HG02571 (cell line): ENCODE measurements around the gene SLC25A20.
"Not testable (repeated sequence)": the region's sequence is repeated elsewhere in the genome, so short reads cannot be mapped to it uniquely, and the experiment has no call there.

Experiments used
- ATAC-seq: cut with Tn5 transposase; IDR thresholded peaks from one replicate; pipeline ENCODE4 v1.9.1; 2021; ENCODE audit warnings: mild to moderate bottlenecking, moderate library complexity; ENCODE audit not compliant: unreplicated experiment

The SLC25A20 gene

GRCh38 chr3:48898383-48899234 is at the start of gene SLC25A20:
Gene SLC25A20 (minus strand): TSS chr3:48898882. CDS start chr3:48898794, 88 bp downstream.
- peak; percentile 90 for ATAC-seq

GRCh38 chr3:48945891-48946549 is 47.3 kb upstream of the SLC25A20 start:
- ATAC-seq, result no peak

- no peak for ATAC-seq
These were observed 46.8 kb upstream of the SLC25A20 start for GRCh38 chr3:48945432-48945831.

- no peak for ATAC-seq
These were observed 40.0 kb upstream of the SLC25A20 start for GRCh38 chr3:48938689-48939088.

- ATAC-seq, result no peak
These were observed 39.5 kb upstream of the SLC25A20 start for GRCh38 chr3:48938156-48938555.

GRCh38 chr3:48935530-48935929 is 36.8 kb upstream of the SLC25A20 start:
- ATAC-seq, result no peak

GRCh38 chr3:48934333-48934991 is 35.8 kb upstream of the SLC25A20 start:
- no peak for ATAC-seq

GRCh38 chr3:48931944-48932580 is 33.4 kb upstream of the SLC25A20 start:
- no peak for ATAC-seq

GRCh38 chr3:48930590-48930989 is 31.9 kb upstream of the SLC25A20 start:
- ATAC-seq, result no peak

- ATAC-seq, result no peak
These were observed 30.8 kb upstream of the SLC25A20 start for GRCh38 chr3:48929358-48930035.

GRCh38 chr3:48928679-48929078 is 30.0 kb upstream of the SLC25A20 start:
- ATAC-seq, result no peak

GRCh38 chr3:48927928-48928327 is 29.2 kb upstream of the SLC25A20 start:
- no peak for ATAC-seq

- no peak for ATAC-seq
These were observed 28.0 kb upstream of the SLC25A20 start for GRCh38 chr3:48926425-48927392.

GRCh38 chr3:48919215-48920138 is 20.8 kb upstream of the SLC25A20 start:
- ATAC-seq, result no peak

- peak; percentile 79 for ATAC-seq
These were observed 19.9 kb upstream of the SLC25A20 start, which contains the start of gene ARIH2 for GRCh38 chr3:48918388-48919214. Gene ARIH2 (plus strand): TSS chr3:48918842. CDS start chr3:48927559, 8,717 bp downstream.

GRCh38 chr3:48915296-48915695 is 16.6 kb upstream of the SLC25A20 start:
- ATAC-seq, result no peak

- not testable (repeated sequence) for ATAC-seq
These were observed 8.3 kb upstream of the SLC25A20 start for GRCh38 chr3:48907026-48907425.
